Aorta (tissue), 5 donors: ENCODE data around the gene ZNF280D. TPM values are rescaled to one million over a fixed set of nuclear protein-coding genes. Genes with fewer than 3 reads are reported as not detected.
"Not testable (repeated sequence)": the region's sequence is repeated elsewhere in the genome, so short reads cannot be mapped to it uniquely, and the experiment has no call there.

Experiments used
- ATAC-seq: fragments of 200-7000 bp; cut with Tn5 transposase; one replicate; pipeline ENCODE4 v1.9.1; 2022; ENCODE audit warnings: moderate library complexity; ENCODE audit not compliant: low FRiP score
- DNase-seq, 2 donors: peaks; one replicate each; pipeline ENCODE4 v3.0.0-alpha.2; 2020
- H3K27ac ChIP-seq, 2 donors: one replicate each; pipeline ENCODE4 v1.5.1; 2013; ENCODE audit warnings: low read length in 2 of 2, mild to moderate bottlenecking in 2 of 2, moderate library complexity in 2 of 2, control low read depth in 1 of 2, inconsistent platforms in 1 of 2, low read depth in 1 of 2
- H3K27me3 ChIP-seq, 2 donors: one replicate each; pipeline ENCODE4 v1.6.1; 2013; ENCODE audit warnings: control low read depth in 1 of 2, low read length in 1 of 2, mild to moderate bottlenecking in 1 of 2, moderate library complexity in 1 of 2; ENCODE audit not compliant: insufficient read depth in 2 of 2, control insufficient read depth in 1 of 2
- H3K36me3 ChIP-seq, 2 donors: one replicate each; pipeline ENCODE4 v1.6.1; 2013; ENCODE audit warnings: control low read depth in 1 of 2, low read length in 1 of 2, mild to moderate bottlenecking in 1 of 2; ENCODE audit not compliant: insufficient read depth in 2 of 2, control insufficient read depth in 1 of 2
- H3K4me1 ChIP-seq, 2 donors: one replicate each; pipeline ENCODE4 v1.6.1; 2013; ENCODE audit warnings: low read length in 2 of 2, control low read depth in 1 of 2, mild to moderate bottlenecking in 1 of 2, moderate library complexity in 1 of 2; ENCODE audit not compliant: insufficient read depth in 2 of 2, control insufficient read depth in 1 of 2
- H3K4me3 ChIP-seq, 2 donors: one replicate each; pipeline ENCODE4 v1.5.1; 2013; ENCODE audit warnings: low read length in 2 of 2, control low read depth in 1 of 2, mild to moderate bottlenecking in 1 of 2
- H3K9me3 ChIP-seq: one replicate; pipeline ENCODE4 v1.6.1; 2013; ENCODE audit warnings: mild to moderate bottlenecking, low read length; ENCODE audit not compliant: control insufficient read depth
- WGBS, 2 donors: extraction: QIAGEN DNeasy Blood & Tissue Kit; methylation state at CpG; one replicate each; pipeline ENCODE4 v1.1.7; 2013; 5-methylcytosine and 5-hydroxymethylcytosine counted together
- intact Hi-C, 2 donors: fragments of 100-400 bp; cut with DNase I; formaldehyde crosslinking; loops; one replicate each; pipeline versions ENCODE4 v1.14.2 to v1.15.0; 2022
- polyA plus RNA-seq, 2 donors: library from polyadenylated mRNA; stranded (reverse); fragments of 200-250 nt; gene quantifications; one replicate each; pipeline ENCODE4 v1.2.3, GENCODE V29; 2013
- total RNA-seq, 2 donors: library from RNA; stranded (reverse); fragmentation: NEBNext Ultra II Directional; extraction: Animal tissue kit (Norgen Biotek cat#: 25700); gene quantifications; one replicate each; pipeline ENCODE4 v1.2.1, GENCODE V29; 2021
- donor health status: healthy with polysubstance abuse.
- donor health status: Bipolar disorder and iron deficiency.
- donor health status: DM: no; HTN: no; CAD: no.
- donor health status: DM: no; HTN: no; CAD: no.
- donor health status: DM: yes; HTN: yes; CAD: no.

ZNF280D gene
- total and polyA plus RNA-seq, 4 donors, result 15.0 to 90.8 (median 45.0) TPM

GRCh38 chr15:56715220-56715619 lies 18.1 kb downstream of the ZNF280D start:
- Histone ChIP-seq H3K36me3 (no peaks in the 10 kb centered on the region), H3K4me1 (peaks cover 0 to 2% of the 10 kb centered on the region in 2 donors), H3K27me3 (no peaks in the 10 kb centered on the region), H3K9me3 (no peaks in the 10 kb centered on the region), H3K4me3 (no peak overlapping the region), H3K27ac (no peak overlapping the region)
- DNase-seq, result no peak
- intact Hi-C loops, result no loop called here
- ATAC-seq, result no peak

- H3K27ac ChIP-seq, H3K36me3 ChIP-seq, H3K4me1 ChIP-seq, ATAC-seq, H3K27me3 ChIP-seq, H3K9me3 ChIP-seq, DNase-seq, intact Hi-C loops, H3K4me3 ChIP-seq: not testable (repeated sequence)
- WGBS, 2 donors, result 97 to 98% methylated on average over 5 of the region's 5 CpGs
Observed at GRCh38 chr15:56709502-56709901, 23.8 kb downstream of the ZNF280D start.

GRCh38 chr15:56699743-56700142 lies 33.6 kb downstream of the ZNF280D start:
- H3K4me1 ChIP-seq, result no peaks in the 10 kb centered on the region
- no peak for ATAC-seq
- no peak overlapping the region for H3K27ac ChIP-seq
- intact Hi-C loops, result no loop called here
- DNase-seq, result no peak
- peaks cover 5 to 9% of the 10 kb centered on the region in 2 donors for H3K36me3 ChIP-seq
- H3K9me3 ChIP-seq, result no peaks in the 10 kb centered on the region
- no peaks in the 10 kb centered on the region for H3K27me3 ChIP-seq
- WGBS, 2 donors, result 94 to 100% methylated on average over 1 of the region's 1 CpG
- no peak overlapping the region for H3K4me3 ChIP-seq

GRCh38 chr15:56698270-56698669 lies 35.0 kb downstream of the ZNF280D start:
- H3K36me3 ChIP-seq, result peaks cover 5 to 9% of the 10 kb centered on the region in 2 donors
- intact Hi-C loops, result no loop called here
- H3K4me1 ChIP-seq, result no peaks in the 10 kb centered on the region
- no peak overlapping the region for H3K4me3 ChIP-seq
- H3K27ac ChIP-seq, result no peak overlapping the region
- DNase-seq (no peak), ATAC-seq (no peak)
- WGBS, 2 donors, result 96 to 97% methylated on average over 2 of the region's 2 CpGs
- H3K9me3 ChIP-seq, result no peaks in the 10 kb centered on the region
- H3K27me3 ChIP-seq, result no peaks in the 10 kb centered on the region

- H3K4me1 ChIP-seq, result no peaks in the 10 kb centered on the region
- WGBS, 2 donors, result 62 to 66% methylated on average over 3 of the region's 3 CpGs
- H3K36me3 ChIP-seq, result peaks cover 3 to 5% of the 10 kb centered on the region in 2 donors
- no peak for DNase-seq
- no peaks in the 10 kb centered on the region for H3K9me3 ChIP-seq
- intact Hi-C loops, result no loop called here
- no peak overlapping the region for H3K4me3 ChIP-seq
- H3K27me3 ChIP-seq, result no peaks in the 10 kb centered on the region
- no peak for ATAC-seq
- no peak overlapping the region for H3K27ac ChIP-seq
Observed at GRCh38 chr15:56693761-56694160, 39.5 kb downstream of the ZNF280D start.

- ATAC-seq (no peak), DNase-seq (no peak)
- Histone ChIP-seq H3K9me3 (no peaks in the 10 kb centered on the region), H3K36me3 (no peaks in the 10 kb centered on the region), H3K27me3 (no peaks in the 10 kb centered on the region), H3K4me3 (no peak overlapping the region), H3K27ac (no peak overlapping the region), H3K4me1 (no peaks in the 10 kb centered on the region)
- WGBS, 2 donors, result 88 to 89% methylated on average over 1 of the region's 1 CpG
- intact Hi-C loops, result no loop called here
Observed at GRCh38 chr15:56690733-56691132, 42.6 kb downstream of the ZNF280D start.

GRCh38 chr15:56683908-56684307 lies 49.4 kb downstream of the ZNF280D start:
- no peak for ATAC-seq
- WGBS, 2 donors, result 86 to 90% methylated on average over 1 of the region's 1 CpG

GRCh38 chr15:56681113-56681512 lies 52.2 kb downstream of the ZNF280D start:
- Histone ChIP-seq H3K36me3 (no peaks in the 10 kb centered on the region), H3K27ac (no peak overlapping the region), H3K4me1 (peaks cover 0 to 3% of the 10 kb centered on the region in 2 donors), H3K9me3 (no peaks in the 10 kb centered on the region), H3K27me3 (no peaks in the 10 kb centered on the region), H3K4me3 (no peak overlapping the region)
- no peak for ATAC-seq
- intact Hi-C loops, result no loop called here
- DNase-seq, result no peak

More at GRCh38 chr15:56683908-56684307, 49.4 kb downstream of the ZNF280D start:
- H3K27ac ChIP-seq, result no peak overlapping the region
- H3K4me1 ChIP-seq, result peaks cover 0 to 3% of the 10 kb centered on the region in 2 donors
- H3K36me3 ChIP-seq, result no peaks in the 10 kb centered on the region
- H3K27me3 ChIP-seq, result no peaks in the 10 kb centered on the region
- H3K9me3 ChIP-seq, result no peaks in the 10 kb centered on the region
- intact Hi-C loops, result no loop called here
- DNase-seq, result no peak
- no peak overlapping the region for H3K4me3 ChIP-seq

- H3K36me3 ChIP-seq, result no peaks in the 10 kb centered on the region
- no peak overlapping the region for H3K27ac ChIP-seq
- ATAC-seq (no peak), DNase-seq (no peak)
- no peaks in the 10 kb centered on the region for H3K27me3 ChIP-seq
- H3K9me3 ChIP-seq, result no peaks in the 10 kb centered on the region
- intact Hi-C loops, result no loop called here
- H3K4me1 ChIP-seq, result peaks cover 0 to 3% of the 10 kb centered on the region in 2 donors
- H3K4me3 ChIP-seq, result no peak overlapping the region
Observed at GRCh38 chr15:56679225-56679624, 54.1 kb downstream of the ZNF280D start.
